GM12878 (cell line): ENCODE measurements around the gene SHB. TPM values are rescaled to one million over a fixed set of nuclear protein-coding genes. Genes with fewer than 3 reads are reported as not detected.

Experiments
- BHLHE40 ChIP-seq, 2 experiments: fragments of 450-650 bp in 1 of 2; IDR thresholded peaks; 2 replicates each; pipeline ENCODE4 v1.6.1; 2011 to 2017; ENCODE audit warnings: low read depth in 2 of 2, borderline replicate concordance in 1 of 2, improper control_type of control experiment in 1 of 2, low read length in 1 of 2, mild to moderate bottlenecking in 1 of 2
- BMI1 ChIP-seq: fragments of 450-650 bp; IDR thresholded peaks from 2 replicates; pipeline ENCODE4 v1.6.1; 2016; ENCODE audit warnings: mild to moderate bottlenecking, moderate library complexity, borderline replicate concordance
- GATAD2B ChIP-seq: fragments of 450-650 bp; conservative IDR thresholded peaks from 2 replicates; pipeline ENCODE4 v1.6.1; 2017; ENCODE audit warnings: low read depth, mild to moderate bottlenecking, moderate library complexity
- IKZF1 ChIP-seq: fragments of 450-650 bp; conservative IDR thresholded peaks from 2 replicates; pipeline ENCODE4 v1.6.1; 2017; ENCODE audit warnings: antibody characterized with exemption, mild to moderate bottlenecking
- MTA3 ChIP-seq: IDR thresholded peaks from 2 replicates; pipeline ENCODE4 v1.6.1; 2012; ENCODE audit warnings: low read length, inconsistent platforms, borderline replicate concordance
- MYC ChIP-seq: IDR thresholded peaks from 2 replicates; pipeline ENCODE4 v1.6.1; 2011; ENCODE audit warnings: mild to moderate bottlenecking, low read length, moderate library complexity, inconsistent platforms; ENCODE audit not compliant: insufficient read depth, insufficient replicate concordance, insufficient read length, severe bottlenecking
- NFYB ChIP-seq: IDR thresholded peaks from 2 replicates; pipeline ENCODE4 v1.6.1; 2011; ENCODE audit warnings: low read depth, mild to moderate bottlenecking, low read length, improper control_type of control experiment, moderate library complexity; ENCODE audit not compliant: insufficient read depth
- NR2F1 ChIP-seq: fragments of 450-650 bp; conservative IDR thresholded peaks from 2 replicates; pipeline ENCODE4 v1.6.1; 2017; ENCODE audit warnings: mild to moderate bottlenecking
- POU2F2 ChIP-seq: IDR thresholded peaks from 3 replicates; pipeline ENCODE4 v1.6.1; 2011; ENCODE audit warnings: low read depth, mild to moderate bottlenecking, low read length, borderline replicate concordance
- RFX5 ChIP-seq: IDR thresholded peaks from 2 replicates; pipeline ENCODE4 v1.6.1; 2011; ENCODE audit warnings: low read depth, low read length, improper control_type of control experiment
- SMAD1 ChIP-seq: fragments of 450-650 bp; IDR thresholded peaks from 2 replicates; pipeline ENCODE4 v1.6.1; 2018; ENCODE audit warnings: mild to moderate bottlenecking, low read depth; ENCODE audit not compliant: partially characterized antibody
- SUZ12 ChIP-seq: fragments of 200-600 bp; sonication (generic); IDR thresholded peaks from one replicate; pipeline ENCODE4 v1.6.1; 2018; ENCODE audit warnings: antibody characterized with exemption, mild to moderate bottlenecking; ENCODE audit not compliant: unreplicated experiment
- TCF12 ChIP-seq: IDR thresholded peaks from 2 replicates; pipeline ENCODE4 v1.6.1; 2011; ENCODE audit warnings: low read depth, mild to moderate bottlenecking, low read length
- polyA plus RNA-seq, 11 experiments: library from polyadenylated mRNA; depleted of rRNA in 4 of 11; unstranded in 6 of 11; stranded (reverse) in 5 of 11; fragments of >200 nt; fragmentation: Nextera tagmentation in 4 of 11; fragmentation: Illumina TruSeq in 1 of 11; extraction: Ambion mirVana in 4 of 11; extraction: Trizol in 1 of 11; gene quantifications; 1 replicate in 1 of 11; 2 replicates in 10 of 11; pipeline versions ENCODE4 v1.2.1 to v1.2.3, GENCODE V29; 2011 to 2016; ENCODE audit warnings: inconsistent platforms in 2 of 11, missing spikeins in 2 of 11, low read depth in 1 of 11
- total RNA-seq, 4 experiments: library from RNA; depleted of rRNA in 3 of 4; stranded (reverse); fragments of >200 nt in 3 of 4; fragmentation: Illumina TruSeq in 1 of 4; extraction: Trizol in 1 of 4; gene quantifications; 2 replicates each; pipeline versions ENCODE4 v1.2.1 to v1.2.3, GENCODE V29; 2013 to 2021
- TF ChIP-seq, protein P1 (sequence below): fragments of 450-650 bp; IDR thresholded peaks from 2 replicates; pipeline ENCODE4 v1.6.1; 2018; ENCODE audit warnings: borderline replicate concordance, mild to moderate bottlenecking; ENCODE audit not compliant: partially characterized antibody
- TF ChIP-seq, protein P2 (sequence below): fragments of 450-650 bp; formaldehyde crosslinking; IDR thresholded peaks from 2 replicates; pipeline ENCODE4 v1.4.0; 2020; ENCODE audit warnings: mild to moderate bottlenecking, moderate library complexity
- TF ChIP-seq, protein P3 (sequence below): IDR thresholded peaks from 2 replicates; pipeline ENCODE4 v1.6.1; 2011; ENCODE audit warnings: borderline replicate concordance, low read depth, mild to moderate bottlenecking, moderate library complexity, low read length; ENCODE audit not compliant: insufficient read depth, poor library complexity, severe bottlenecking
- TF ChIP-seq, protein P4 (sequence below), 3 experiments: IDR thresholded peaks in 2 of 3; conservative IDR thresholded peaks in 1 of 3; 2 replicates each; pipeline ENCODE4 v1.5.1; 2011; ENCODE audit warnings: low read depth in 3 of 3, low read length in 3 of 3, mild to moderate bottlenecking in 3 of 3, control low read depth in 2 of 3, moderate library complexity in 2 of 3, inconsistent platforms in 1 of 3, mixed read lengths in 1 of 3; ENCODE audit not compliant: control insufficient read depth in 2 of 3, insufficient read depth in 1 of 3; ENCODE audit errors: extremely low read depth in 1 of 3
- TF ChIP-seq, protein P5 (sequence below): IDR thresholded peaks from 2 replicates; pipeline ENCODE4 v1.6.1; 2012; ENCODE audit warnings: low read depth, low read length, improper control_type of control experiment

The SHB gene
- total and polyA plus RNA-seq, 10 of the 15 experiments (the other 5 are each of a cell fraction or from before 2014, with no cell fraction given), result 0.29 to 6.2 (median 1.3) TPM

DNA sequence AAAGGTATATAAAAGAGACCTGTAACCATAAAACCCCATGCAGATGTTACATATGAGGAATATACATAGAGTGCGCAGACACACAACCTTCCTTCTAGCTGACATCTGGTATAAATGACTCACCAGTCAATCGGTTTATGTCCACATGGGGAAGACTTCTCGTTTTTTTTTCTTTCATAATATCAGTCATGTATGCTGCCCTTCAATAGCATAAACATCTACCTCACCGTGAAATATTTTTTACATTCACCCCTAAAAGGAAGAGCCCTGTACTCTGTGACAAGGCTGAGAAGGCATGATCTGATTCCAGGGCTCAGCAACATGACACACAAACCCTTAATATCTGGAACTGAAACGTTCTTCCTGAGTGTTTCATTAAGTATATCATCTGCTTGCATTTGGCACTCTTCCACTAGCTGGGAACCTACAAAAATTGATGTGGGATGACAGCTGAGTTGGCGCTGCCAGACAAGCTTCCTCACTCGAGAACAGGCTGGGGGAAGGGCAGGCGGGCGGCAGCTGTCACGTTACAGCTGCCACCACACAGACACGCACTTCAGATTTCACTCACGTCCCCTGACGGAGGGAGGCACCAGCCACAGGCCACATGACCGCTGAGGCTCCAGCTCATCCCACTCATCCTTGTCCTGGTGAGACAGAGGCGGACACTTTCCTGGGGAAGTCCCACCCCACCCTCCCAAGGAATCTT is 74.2 kb downstream of the SHB start (continued):
- TF ChIP-seq NFYB (no peak), IKZF1 (peak; percentile 96), NR2F1 (0 out of 2 replicates have a peak, but pooled peaks have one; percentile 36), MTA3 (no peak), RFX5 (no peak), BHLHE40 (IDR thresholded peaks at IDR 0.05; ENCODE audit: borderline replicate concordance in 1 of 2, low read depth in 2 of 2, low read length in 1 of 2) (peak; percentile 97 to 98), BMI1 (0 out of 2 replicates have a peak, but pooled peaks have one; percentile 38), GATAD2B (peak; percentile 92), POU2F2 (peak; percentile 48; the same call in 1 of the 3 replicates), MYC (no peak), SMAD1 (no peak), SUZ12 (no peak), TCF12 (peak; percentile 99)
- TF ChIP-seq, protein P1, sequence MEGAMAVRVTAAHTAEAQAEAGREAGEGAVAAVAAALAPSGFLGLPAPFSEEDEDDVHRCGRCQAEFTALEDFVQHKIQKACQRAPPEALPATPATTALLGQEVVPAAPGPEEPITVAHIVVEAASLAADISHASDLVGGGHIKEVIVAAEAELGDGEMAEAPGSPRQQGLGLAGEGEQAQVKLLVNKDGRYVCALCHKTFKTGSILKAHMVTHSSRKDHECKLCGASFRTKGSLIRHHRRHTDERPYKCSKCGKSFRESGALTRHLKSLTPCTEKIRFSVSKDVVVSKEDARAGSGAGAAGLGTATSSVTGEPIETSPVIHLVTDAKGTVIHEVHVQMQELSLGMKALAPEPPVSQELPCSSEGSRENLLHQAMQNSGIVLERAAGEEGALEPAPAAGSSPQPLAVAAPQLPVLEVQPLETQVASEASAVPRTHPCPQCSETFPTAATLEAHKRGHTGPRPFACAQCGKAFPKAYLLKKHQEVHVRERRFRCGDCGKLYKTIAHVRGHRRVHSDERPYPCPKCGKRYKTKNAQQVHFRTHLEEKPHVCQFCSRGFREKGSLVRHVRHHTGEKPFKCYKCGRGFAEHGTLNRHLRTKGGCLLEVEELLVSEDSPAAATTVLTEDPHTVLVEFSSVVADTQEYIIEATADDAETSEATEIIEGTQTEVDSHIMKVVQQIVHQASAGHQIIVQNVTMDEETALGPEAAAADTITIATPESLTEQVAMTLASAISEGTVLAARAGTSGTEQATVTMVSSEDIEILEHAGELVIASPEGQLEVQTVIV, result no peak
- TF ChIP-seq, protein P2, sequence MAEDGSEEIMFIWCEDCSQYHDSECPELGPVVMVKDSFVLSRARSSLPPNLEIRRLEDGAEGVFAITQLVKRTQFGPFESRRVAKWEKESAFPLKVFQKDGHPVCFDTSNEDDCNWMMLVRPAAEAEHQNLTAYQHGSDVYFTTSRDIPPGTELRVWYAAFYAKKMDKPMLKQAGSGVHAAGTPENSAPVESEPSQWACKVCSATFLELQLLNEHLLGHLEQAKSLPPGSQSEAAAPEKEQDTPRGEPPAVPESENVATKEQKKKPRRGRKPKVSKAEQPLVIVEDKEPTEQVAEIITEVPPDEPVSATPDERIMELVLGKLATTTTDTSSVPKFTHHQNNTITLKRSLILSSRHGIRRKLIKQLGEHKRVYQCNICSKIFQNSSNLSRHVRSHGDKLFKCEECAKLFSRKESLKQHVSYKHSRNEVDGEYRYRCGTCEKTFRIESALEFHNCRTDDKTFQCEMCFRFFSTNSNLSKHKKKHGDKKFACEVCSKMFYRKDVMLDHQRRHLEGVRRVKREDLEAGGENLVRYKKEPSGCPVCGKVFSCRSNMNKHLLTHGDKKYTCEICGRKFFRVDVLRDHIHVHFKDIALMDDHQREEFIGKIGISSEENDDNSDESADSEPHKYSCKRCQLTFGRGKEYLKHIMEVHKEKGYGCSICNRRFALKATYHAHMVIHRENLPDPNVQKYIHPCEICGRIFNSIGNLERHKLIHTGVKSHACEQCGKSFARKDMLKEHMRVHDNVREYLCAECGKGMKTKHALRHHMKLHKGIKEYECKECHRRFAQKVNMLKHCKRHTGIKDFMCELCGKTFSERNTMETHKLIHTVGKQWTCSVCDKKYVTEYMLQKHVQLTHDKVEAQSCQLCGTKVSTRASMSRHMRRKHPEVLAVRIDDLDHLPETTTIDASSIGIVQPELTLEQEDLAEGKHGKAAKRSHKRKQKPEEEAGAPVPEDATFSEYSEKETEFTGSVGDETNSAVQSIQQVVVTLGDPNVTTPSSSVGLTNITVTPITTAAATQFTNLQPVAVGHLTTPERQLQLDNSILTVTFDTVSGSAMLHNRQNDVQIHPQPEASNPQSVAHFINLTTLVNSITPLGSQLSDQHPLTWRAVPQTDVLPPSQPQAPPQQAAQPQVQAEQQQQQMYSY, result no peak
- TF ChIP-seq, protein P3, sequence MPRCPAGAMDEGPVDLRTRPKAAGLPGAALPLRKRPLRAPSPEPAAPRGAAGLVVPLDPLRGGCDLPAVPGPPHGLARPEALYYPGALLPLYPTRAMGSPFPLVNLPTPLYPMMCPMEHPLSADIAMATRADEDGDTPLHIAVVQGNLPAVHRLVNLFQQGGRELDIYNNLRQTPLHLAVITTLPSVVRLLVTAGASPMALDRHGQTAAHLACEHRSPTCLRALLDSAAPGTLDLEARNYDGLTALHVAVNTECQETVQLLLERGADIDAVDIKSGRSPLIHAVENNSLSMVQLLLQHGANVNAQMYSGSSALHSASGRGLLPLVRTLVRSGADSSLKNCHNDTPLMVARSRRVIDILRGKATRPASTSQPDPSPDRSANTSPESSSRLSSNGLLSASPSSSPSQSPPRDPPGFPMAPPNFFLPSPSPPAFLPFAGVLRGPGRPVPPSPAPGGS, result peak; percentile 77
- TF ChIP-seq, protein P4, sequence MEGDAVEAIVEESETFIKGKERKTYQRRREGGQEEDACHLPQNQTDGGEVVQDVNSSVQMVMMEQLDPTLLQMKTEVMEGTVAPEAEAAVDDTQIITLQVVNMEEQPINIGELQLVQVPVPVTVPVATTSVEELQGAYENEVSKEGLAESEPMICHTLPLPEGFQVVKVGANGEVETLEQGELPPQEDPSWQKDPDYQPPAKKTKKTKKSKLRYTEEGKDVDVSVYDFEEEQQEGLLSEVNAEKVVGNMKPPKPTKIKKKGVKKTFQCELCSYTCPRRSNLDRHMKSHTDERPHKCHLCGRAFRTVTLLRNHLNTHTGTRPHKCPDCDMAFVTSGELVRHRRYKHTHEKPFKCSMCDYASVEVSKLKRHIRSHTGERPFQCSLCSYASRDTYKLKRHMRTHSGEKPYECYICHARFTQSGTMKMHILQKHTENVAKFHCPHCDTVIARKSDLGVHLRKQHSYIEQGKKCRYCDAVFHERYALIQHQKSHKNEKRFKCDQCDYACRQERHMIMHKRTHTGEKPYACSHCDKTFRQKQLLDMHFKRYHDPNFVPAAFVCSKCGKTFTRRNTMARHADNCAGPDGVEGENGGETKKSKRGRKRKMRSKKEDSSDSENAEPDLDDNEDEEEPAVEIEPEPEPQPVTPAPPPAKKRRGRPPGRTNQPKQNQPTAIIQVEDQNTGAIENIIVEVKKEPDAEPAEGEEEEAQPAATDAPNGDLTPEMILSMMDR (IDR thresholded peaks at IDR 0.05 in 2 of 3, conservative IDR thresholded peaks at IDR 0.05 in 1 of 3; ENCODE audit: control insufficient read depth in 2 of 3, extremely low read depth in 1 of 3, insufficient read depth in 1 of 3, low read depth in 3 of 3, low read length in 3 of 3), result no peak
- TF ChIP-seq, protein P5, sequence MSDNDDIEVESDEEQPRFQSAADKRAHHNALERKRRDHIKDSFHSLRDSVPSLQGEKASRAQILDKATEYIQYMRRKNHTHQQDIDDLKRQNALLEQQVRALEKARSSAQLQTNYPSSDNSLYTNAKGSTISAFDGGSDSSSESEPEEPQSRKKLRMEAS, result peak; percentile 62; the same call in 1 of the 2 replicates
